Parathyroid adenoma (tissue), 2 donors: ENCODE results near the gene PEX5.

Experiments
- H2AFZ ChIP-seq: fragments of 300-600 bp; sonication (generic); one replicate; pipeline ENCODE4 v1.7.0; 2017; ENCODE audit warnings: antibody characterized with exemption, mild to moderate bottlenecking
- H3K27ac ChIP-seq: fragments of 300-600 bp; sonication (generic); one replicate; pipeline ENCODE4 v1.7.0; 2017
- H3K27me3 ChIP-seq: fragments of 300-600 bp; sonication (generic); one replicate; pipeline ENCODE4 v1.7.0; 2017; ENCODE audit warnings: low read length; ENCODE audit not compliant: control insufficient read depth, insufficient read depth
- H3K36me3 ChIP-seq: fragments of 300-600 bp; sonication (generic); one replicate; pipeline ENCODE4 v1.7.0; 2017; ENCODE audit warnings: low read length; ENCODE audit not compliant: control insufficient read depth, insufficient read depth
- H3K4me1 ChIP-seq: fragments of 300-600 bp; sonication (generic); one replicate; pipeline ENCODE4 v1.7.0; 2017; ENCODE audit warnings: control low read depth
- H3K4me2 ChIP-seq: fragments of 300-600 bp; sonication (generic); one replicate; pipeline ENCODE4 v1.7.0; 2017; ENCODE audit warnings: low read length
- H3K4me3 ChIP-seq: fragments of 300-600 bp; sonication (generic); one replicate; pipeline ENCODE4 v1.7.0; 2017; ENCODE audit warnings: low read depth, low read length
- H3K79me2 ChIP-seq: fragments of 300-600 bp; sonication (generic); one replicate; pipeline ENCODE4 v1.7.0; 2017; ENCODE audit warnings: control low read depth
- H3K9ac ChIP-seq: fragments of 300-600 bp; sonication (generic); one replicate; pipeline ENCODE4 v1.7.0; 2017; ENCODE audit warnings: mild to moderate bottlenecking
- H3K9me3 ChIP-seq: fragments of 300-600 bp; sonication (generic); one replicate; pipeline ENCODE4 v1.7.0; 2017; ENCODE audit warnings: low read length; ENCODE audit not compliant: control insufficient read depth
- TF ChIP-seq, protein P1 (sequence below): fragments of 300-600 bp; sonication (generic); IDR thresholded peaks from one replicate; pipeline ENCODE4 v1.7.0; 2017; ENCODE audit warnings: antibody characterized with exemption, mild to moderate bottlenecking
- donor health status: primary hyperparathyroidism.

Gene PEX5

DNA sequence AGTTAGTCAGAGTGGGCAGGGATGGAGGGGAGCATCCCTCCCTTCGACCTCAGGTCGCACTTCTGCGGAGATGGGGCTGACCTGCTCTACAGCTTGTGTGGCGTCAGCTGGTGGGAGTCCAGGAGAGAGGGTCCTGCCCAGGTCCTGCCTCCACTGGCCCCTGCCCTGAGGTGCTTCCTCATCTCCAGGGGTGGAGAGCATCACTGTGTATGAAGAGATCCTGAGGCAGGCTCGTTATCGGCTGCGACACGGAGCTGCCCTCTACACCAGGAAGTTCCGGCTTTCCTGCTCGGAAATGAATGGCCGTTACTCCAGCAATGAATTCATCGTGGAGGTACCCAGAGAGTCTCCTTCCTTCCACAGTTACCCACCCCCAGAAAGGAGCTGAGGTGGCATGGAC, 39.1 kb upstream of the PEX5 start:
- Histone ChIP-seq H3K27me3 (no peaks in the 10 kb centered on the region), H3K79me2 (peaks cover 4% of the 10 kb centered on the region), H3K4me1 (peaks cover 58% of the 10 kb centered on the region), H3K36me3 (no peaks in the 10 kb centered on the region), H2AFZ (no peak overlapping the region), H3K27ac (no peak overlapping the region), H3K4me2 (no peak overlapping the region), H3K9ac (no peak overlapping the region), H3K4me3 (no peak overlapping the region), H3K9me3 (no peaks in the 10 kb centered on the region)
- TF ChIP-seq, protein P1, sequence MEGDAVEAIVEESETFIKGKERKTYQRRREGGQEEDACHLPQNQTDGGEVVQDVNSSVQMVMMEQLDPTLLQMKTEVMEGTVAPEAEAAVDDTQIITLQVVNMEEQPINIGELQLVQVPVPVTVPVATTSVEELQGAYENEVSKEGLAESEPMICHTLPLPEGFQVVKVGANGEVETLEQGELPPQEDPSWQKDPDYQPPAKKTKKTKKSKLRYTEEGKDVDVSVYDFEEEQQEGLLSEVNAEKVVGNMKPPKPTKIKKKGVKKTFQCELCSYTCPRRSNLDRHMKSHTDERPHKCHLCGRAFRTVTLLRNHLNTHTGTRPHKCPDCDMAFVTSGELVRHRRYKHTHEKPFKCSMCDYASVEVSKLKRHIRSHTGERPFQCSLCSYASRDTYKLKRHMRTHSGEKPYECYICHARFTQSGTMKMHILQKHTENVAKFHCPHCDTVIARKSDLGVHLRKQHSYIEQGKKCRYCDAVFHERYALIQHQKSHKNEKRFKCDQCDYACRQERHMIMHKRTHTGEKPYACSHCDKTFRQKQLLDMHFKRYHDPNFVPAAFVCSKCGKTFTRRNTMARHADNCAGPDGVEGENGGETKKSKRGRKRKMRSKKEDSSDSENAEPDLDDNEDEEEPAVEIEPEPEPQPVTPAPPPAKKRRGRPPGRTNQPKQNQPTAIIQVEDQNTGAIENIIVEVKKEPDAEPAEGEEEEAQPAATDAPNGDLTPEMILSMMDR, result no peak

DNA sequence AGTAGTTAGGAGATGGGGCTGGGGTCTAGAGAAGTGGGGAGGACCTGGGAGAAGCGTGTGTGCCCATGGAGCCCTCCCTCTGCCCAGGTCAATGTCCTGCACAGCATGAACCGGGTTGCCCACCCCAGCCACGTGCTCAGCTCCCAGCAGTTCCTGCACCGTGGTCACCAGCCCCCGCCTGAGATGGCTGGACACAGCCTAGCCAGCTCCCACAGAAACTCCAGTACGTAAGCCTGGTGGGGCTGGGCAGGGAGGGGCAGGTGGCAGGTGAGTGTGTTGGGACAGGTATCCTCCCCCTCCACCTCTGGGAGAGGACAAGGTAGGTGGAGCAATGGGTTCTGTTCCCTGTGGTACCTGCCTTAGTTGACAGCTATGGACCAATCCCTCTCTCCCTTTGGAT, 38.6 kb upstream of the PEX5 start:
- TF ChIP-seq, protein P1, result no peak
- H3K4me2 ChIP-seq, result no peak overlapping the region
- no peaks in the 10 kb centered on the region for H3K36me3 ChIP-seq
- no peaks in the 10 kb centered on the region for H3K9me3 ChIP-seq
- H3K79me2 ChIP-seq, result peaks cover 4% of the 10 kb centered on the region
- peak overlapping the region; percentile 96 for H3K27ac ChIP-seq
- no peak overlapping the region for H3K9ac ChIP-seq
- H2AFZ ChIP-seq, result no peak overlapping the region
- peaks cover 58% of the 10 kb centered on the region for H3K4me1 ChIP-seq
- no peaks in the 10 kb centered on the region for H3K27me3 ChIP-seq
- H3K4me3 ChIP-seq, result no peak overlapping the region

GRCh38 chr12:7151532-7151931, 38.0 kb upstream of the PEX5 start:
- H3K9ac ChIP-seq, result no peak overlapping the region
- TF ChIP-seq, protein P1, result no peak
- no peaks in the 10 kb centered on the region for H3K27me3 ChIP-seq
- H3K4me3 ChIP-seq, result no peak overlapping the region
- H3K4me2 ChIP-seq, result no peak overlapping the region
- no peaks in the 10 kb centered on the region for H3K36me3 ChIP-seq
- peaks cover 58% of the 10 kb centered on the region for H3K4me1 ChIP-seq
- no peaks in the 10 kb centered on the region for H3K9me3 ChIP-seq
- H2AFZ ChIP-seq, result no peak overlapping the region
- H3K79me2 ChIP-seq, result peaks cover 4% of the 10 kb centered on the region
- H3K27ac ChIP-seq, result peak overlapping the region; percentile 96

DNA sequence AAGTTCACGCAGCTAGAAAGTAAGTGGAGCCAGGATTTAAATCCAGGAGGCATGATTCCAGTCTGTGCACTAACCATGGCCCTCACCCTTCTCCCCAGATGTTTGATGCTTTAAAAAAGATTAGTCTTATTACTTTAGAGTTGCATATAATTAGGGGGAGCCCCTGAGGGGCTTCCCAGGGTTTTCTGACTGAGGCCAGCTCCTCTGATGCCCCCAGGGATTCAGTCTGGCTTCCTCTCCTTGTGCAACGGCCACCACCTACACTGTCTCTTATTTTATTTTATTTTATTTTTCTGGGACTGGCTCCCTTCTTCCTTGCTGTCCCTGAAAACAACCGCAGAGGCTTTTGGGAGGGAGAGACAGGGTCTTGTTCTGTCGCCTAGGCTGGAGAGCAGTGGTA, 36.7 kb upstream of the PEX5 start:
- TF ChIP-seq, protein P1, result no peak
- peak overlapping the region; percentile 96 for H3K27ac ChIP-seq
- H3K36me3 ChIP-seq, result no peaks in the 10 kb centered on the region
- peaks cover 68% of the 10 kb centered on the region for H3K4me1 ChIP-seq
- H3K9ac ChIP-seq, result no peak overlapping the region
- H3K9me3 ChIP-seq, result no peaks in the 10 kb centered on the region
- H2AFZ ChIP-seq, result peak overlapping the region; percentile 20
- peaks cover 3% of the 10 kb centered on the region for H3K79me2 ChIP-seq
- no peak overlapping the region for H3K4me2 ChIP-seq
- no peaks in the 10 kb centered on the region for H3K27me3 ChIP-seq
- no peak overlapping the region for H3K4me3 ChIP-seq

DNA sequence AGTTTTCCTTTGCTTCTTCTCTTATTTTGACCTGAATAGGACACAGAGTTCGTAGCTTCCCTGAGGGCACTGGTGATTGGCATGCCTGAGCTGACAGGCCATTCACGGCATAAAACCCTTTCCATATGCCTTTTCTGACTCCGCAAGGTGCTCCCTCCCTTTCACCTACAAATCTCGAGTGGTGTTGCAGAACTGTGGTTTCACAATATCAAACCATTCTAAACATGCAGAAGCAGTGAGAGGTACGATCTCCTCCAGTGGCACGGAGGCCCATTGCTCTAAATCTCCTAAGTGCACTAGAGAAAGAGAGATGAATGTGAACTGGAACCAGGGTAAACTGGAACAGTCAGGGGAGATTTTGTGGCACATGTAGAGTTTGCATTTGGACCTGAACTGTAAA, 35.4 kb upstream of the PEX5 start:
- no peaks in the 10 kb centered on the region for H3K36me3 ChIP-seq
- H3K27me3 ChIP-seq, result no peaks in the 10 kb centered on the region
- TF ChIP-seq, protein P1, result no peak
- no peak overlapping the region for H3K4me3 ChIP-seq
- peak overlapping the region; percentile 96 for H3K27ac ChIP-seq
- H3K4me1 ChIP-seq, result peaks cover 68% of the 10 kb centered on the region
- H2AFZ ChIP-seq, result peak overlapping the region; percentile 56
- H3K79me2 ChIP-seq, result peaks cover 3% of the 10 kb centered on the region
- no peak overlapping the region for H3K4me2 ChIP-seq
- no peaks in the 10 kb centered on the region for H3K9me3 ChIP-seq
- peak overlapping the region; percentile 9 for H3K9ac ChIP-seq
